ENCODE measurements around the gene COLEC11.
A peak's percentile ranks its signal among the peaks of the same experiment; 100 is the strongest.
"Not testable (repeated sequence)": the region's sequence is repeated elsewhere in the genome, so short reads cannot be mapped to it uniquely, and the experiment has no call there.

COLEC11 gene

DNA sequence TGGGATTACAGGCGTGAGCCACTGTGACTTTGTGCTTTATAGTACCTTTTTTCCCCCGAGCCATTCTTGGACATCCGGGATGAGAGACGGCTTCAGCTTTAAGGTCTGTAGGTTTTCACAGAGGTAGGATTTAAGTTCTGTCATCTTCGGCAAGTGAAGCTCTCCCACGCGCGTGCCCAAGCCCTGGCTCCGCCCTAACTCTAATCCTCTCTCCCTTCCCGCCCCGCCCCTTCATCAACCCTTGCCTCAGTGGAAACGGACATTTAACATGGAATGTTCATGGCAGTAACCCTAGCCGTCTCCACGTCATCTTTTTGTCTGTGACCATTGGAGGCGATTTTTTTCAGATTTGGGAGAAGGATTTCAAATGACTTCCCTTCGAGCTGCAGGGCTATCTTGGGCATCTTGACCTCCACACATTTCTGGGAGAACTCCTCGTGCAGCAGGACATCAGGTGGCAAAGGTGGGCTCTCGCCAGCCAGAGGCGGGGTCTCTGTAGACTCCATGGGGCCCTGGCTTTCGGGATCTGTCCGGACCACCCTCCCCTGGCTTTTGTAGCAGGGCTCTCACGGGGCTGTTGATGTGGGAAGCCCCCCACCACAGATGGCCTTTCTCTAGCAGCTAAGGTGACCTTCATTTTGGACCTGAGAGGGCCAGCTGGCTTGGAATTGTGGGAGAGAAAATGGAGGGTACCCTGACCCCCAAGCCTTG is 6.8 kb downstream of the COLEC11 start:
- Histone ChIP-seq H3K4me3 (ENCODE audit: low read length) (no peak overlapping the region), H3K9ac (ENCODE audit: low read depth, low read length) (no peak overlapping the region), H3K36me3 (ENCODE audit: insufficient read depth, low read length) (no peaks in the 10 kb centered on the region), H3K9me3 (replicated peaks; ENCODE audit: low read length) (no peaks in the 10 kb centered on the region), H3K27me3 (ENCODE audit: control insufficient read depth, insufficient read depth, low read length) (peaks cover 20% of the 10 kb centered on the region), H3K4me2 (ENCODE audit: low read length) (no peak overlapping the region), H3K4me1 (ENCODE audit: control insufficient read depth, insufficient read depth, low read length) (no peaks in the 10 kb centered on the region)

DNA sequence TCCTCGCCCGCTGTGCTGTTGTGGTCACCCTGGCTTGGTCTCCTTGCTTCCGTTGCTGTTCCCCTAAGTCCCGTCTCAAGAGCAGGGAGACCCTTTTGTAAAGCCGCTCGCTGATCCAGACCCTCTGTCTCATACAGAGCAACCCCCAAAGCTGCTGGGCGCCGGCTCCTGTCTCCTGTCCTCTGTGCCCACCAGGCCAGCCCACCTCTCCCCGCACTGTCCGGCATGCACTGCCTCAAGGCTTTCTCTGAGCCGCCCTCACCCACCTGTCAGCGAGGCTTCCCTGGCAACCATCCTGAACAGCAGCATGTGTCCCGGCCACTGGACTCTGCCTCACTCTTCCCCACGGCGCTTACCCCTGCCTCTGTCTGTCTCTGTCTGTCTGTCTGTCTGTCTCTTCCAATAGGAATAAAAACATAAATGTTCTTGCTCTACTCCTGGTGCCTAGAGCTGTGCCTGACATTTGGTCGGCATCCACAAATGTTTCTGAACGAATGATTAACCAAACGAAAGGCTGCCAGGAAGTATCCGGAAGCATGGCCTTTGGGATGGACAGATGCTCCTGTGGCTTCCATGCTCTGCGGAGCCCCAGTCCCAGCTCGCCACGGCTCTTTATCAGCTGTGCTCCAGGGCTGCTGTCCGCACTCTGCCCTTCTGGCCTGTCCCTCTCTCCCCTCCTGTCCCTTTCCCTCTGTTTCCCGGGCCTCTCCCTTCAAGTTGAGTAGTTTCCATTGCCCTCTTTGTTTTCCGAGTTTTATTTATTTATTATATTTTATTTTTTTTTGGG is 7.8 kb downstream of the COLEC11 start:
- no peak overlapping the region for H3K4me3 ChIP-seq (ENCODE audit: low read length)
- H3K4me1 ChIP-seq (ENCODE audit: control insufficient read depth, insufficient read depth, low read length): no peaks in the 10 kb centered on the region
- no peak overlapping the region for H3K4me2 ChIP-seq (ENCODE audit: low read length)
- H3K36me3 ChIP-seq (ENCODE audit: insufficient read depth, low read length): no peaks in the 10 kb centered on the region
- H3K27me3 ChIP-seq (ENCODE audit: control insufficient read depth, insufficient read depth, low read length): peaks cover 20% of the 10 kb centered on the region
- H3K9ac ChIP-seq (ENCODE audit: low read depth, low read length): no peak overlapping the region
- no peaks in the 10 kb centered on the region for H3K9me3 ChIP-seq (replicated peaks; ENCODE audit: low read length)

GRCh38 chr2:3603536-3604206 is 8.8 kb downstream of the COLEC11 start:
- peaks cover 20% of the 10 kb centered on the region for H3K27me3 ChIP-seq (ENCODE audit: control insufficient read depth, insufficient read depth, low read length)
- no peak overlapping the region for H3K4me3 ChIP-seq (ENCODE audit: low read length)
- H3K4me1 ChIP-seq (ENCODE audit: control insufficient read depth, insufficient read depth, low read length): no peaks in the 10 kb centered on the region
- no peaks in the 10 kb centered on the region for H3K36me3 ChIP-seq (ENCODE audit: insufficient read depth, low read length)
- H3K4me2 ChIP-seq (ENCODE audit: low read length): no peak overlapping the region
- no peak overlapping the region for H3K9ac ChIP-seq (ENCODE audit: low read depth, low read length)
- no peaks in the 10 kb centered on the region for H3K9me3 ChIP-seq (replicated peaks; ENCODE audit: low read length)

GRCh38 chr2:3604207-3604877 is 9.4 kb downstream of the COLEC11 start:
- peaks cover 23% of the 10 kb centered on the region for H3K27me3 ChIP-seq (ENCODE audit: control insufficient read depth, insufficient read depth, low read length)
- H3K4me2 ChIP-seq (ENCODE audit: low read length): no peak overlapping the region
- no peak overlapping the region for H3K9ac ChIP-seq (ENCODE audit: low read depth, low read length)
- H3K9me3 ChIP-seq (replicated peaks; ENCODE audit: low read length): no peaks in the 10 kb centered on the region
- no peaks in the 10 kb centered on the region for H3K36me3 ChIP-seq (ENCODE audit: insufficient read depth, low read length)
- H3K4me1 ChIP-seq (ENCODE audit: control insufficient read depth, insufficient read depth, low read length): no peaks in the 10 kb centered on the region
- no peak overlapping the region for H3K4me3 ChIP-seq (ENCODE audit: low read length)

DNA sequence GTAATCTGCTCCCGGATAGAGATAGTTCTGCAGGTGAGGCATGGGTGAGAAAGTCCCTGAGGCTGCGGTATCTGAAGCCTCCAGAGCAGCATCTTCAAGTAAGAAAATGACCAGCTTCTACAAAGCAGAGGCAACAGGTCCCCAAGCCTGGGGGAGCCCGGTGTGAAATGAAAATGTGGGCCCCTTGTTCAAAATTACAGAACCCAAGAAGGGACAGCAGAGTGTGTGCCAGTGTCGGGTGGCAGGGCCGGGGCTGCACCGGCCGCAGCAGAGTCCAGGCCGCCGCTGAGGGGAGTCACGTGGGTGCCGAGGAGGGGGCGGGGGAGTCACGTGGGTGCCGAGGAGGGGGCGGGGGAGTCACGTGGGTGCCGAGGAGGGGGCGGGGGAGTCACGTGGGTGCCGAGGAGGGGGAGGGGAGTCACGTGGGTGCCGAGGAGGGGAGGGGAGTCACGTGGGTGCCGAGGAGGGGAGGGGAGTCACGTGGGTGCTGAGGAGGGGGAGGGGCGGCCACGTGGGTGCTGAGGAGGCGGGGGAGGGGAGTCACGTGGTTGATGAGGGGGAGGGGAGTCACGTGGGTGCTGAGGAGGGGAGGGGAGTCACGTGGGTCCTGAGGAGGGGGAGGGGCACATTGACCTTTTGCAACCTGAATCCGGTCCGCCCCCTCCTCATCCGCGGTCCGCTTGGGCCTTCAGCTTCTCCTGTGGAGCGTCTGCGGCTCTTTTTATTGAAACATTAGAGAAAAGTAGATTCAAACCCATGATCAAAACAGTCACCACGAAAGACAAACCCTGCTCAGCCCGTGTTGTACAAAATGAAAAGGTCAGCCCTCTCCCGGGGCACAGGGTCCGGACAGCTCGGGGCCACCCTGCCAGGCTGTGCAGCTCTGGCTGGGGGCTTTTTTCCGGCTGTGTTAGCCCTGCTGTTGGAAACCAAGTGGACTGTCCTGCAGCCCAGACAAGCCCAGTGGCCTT is 10.4 kb downstream of the COLEC11 start:
- H3K36me3 ChIP-seq (ENCODE audit: insufficient read depth, low read length): no peaks in the 10 kb centered on the region
- no peak overlapping the region for H3K4me3 ChIP-seq (ENCODE audit: low read length)
- no peaks in the 10 kb centered on the region for H3K9me3 ChIP-seq (replicated peaks; ENCODE audit: low read length)
- H3K27me3 ChIP-seq (ENCODE audit: control insufficient read depth, insufficient read depth, low read length): peaks cover 23% of the 10 kb centered on the region
- peak overlapping the region; percentile 49 for H3K4me2 ChIP-seq (ENCODE audit: low read length)
- H3K9ac ChIP-seq (ENCODE audit: low read depth, low read length): no peak overlapping the region
- no peaks in the 10 kb centered on the region for H3K4me1 ChIP-seq (ENCODE audit: control insufficient read depth, insufficient read depth, low read length)

- Histone ChIP-seq H3K4me2 (ENCODE audit: low read length) (peak overlapping the region; percentile 32), H3K4me1 (ENCODE audit: control insufficient read depth, insufficient read depth, low read length) (no peaks in the 10 kb centered on the region), H3K9ac (ENCODE audit: low read depth, low read length) (no peak overlapping the region), H3K4me3 (ENCODE audit: low read length) (no peak overlapping the region), H3K36me3 (ENCODE audit: insufficient read depth, low read length) (no peaks in the 10 kb centered on the region), H3K9me3 (replicated peaks; ENCODE audit: low read length) (no peaks in the 10 kb centered on the region), H3K27me3 (ENCODE audit: control insufficient read depth, insufficient read depth, low read length) (peaks cover 23% of the 10 kb centered on the region)
These were observed 11.1 kb downstream of the COLEC11 start for GRCh38 chr2:3606028-3606369.

GRCh38 chr2:3606370-3607201 is 11.7 kb downstream of the COLEC11 start:
- Histone ChIP-seq H3K27me3 (ENCODE audit: control insufficient read depth, insufficient read depth, low read length) (peaks cover 26% of the 10 kb centered on the region), H3K4me1 (ENCODE audit: control insufficient read depth, insufficient read depth, low read length) (no peaks in the 10 kb centered on the region), H3K36me3 (ENCODE audit: insufficient read depth, low read length) (no peaks in the 10 kb centered on the region), H3K4me3 (ENCODE audit: low read length) (no peak overlapping the region), H3K9ac (ENCODE audit: low read depth, low read length) (no peak overlapping the region), H3K9me3 (replicated peaks; ENCODE audit: low read length) (no peaks in the 10 kb centered on the region), H3K4me2 (ENCODE audit: low read length) (no peak overlapping the region)

DNA sequence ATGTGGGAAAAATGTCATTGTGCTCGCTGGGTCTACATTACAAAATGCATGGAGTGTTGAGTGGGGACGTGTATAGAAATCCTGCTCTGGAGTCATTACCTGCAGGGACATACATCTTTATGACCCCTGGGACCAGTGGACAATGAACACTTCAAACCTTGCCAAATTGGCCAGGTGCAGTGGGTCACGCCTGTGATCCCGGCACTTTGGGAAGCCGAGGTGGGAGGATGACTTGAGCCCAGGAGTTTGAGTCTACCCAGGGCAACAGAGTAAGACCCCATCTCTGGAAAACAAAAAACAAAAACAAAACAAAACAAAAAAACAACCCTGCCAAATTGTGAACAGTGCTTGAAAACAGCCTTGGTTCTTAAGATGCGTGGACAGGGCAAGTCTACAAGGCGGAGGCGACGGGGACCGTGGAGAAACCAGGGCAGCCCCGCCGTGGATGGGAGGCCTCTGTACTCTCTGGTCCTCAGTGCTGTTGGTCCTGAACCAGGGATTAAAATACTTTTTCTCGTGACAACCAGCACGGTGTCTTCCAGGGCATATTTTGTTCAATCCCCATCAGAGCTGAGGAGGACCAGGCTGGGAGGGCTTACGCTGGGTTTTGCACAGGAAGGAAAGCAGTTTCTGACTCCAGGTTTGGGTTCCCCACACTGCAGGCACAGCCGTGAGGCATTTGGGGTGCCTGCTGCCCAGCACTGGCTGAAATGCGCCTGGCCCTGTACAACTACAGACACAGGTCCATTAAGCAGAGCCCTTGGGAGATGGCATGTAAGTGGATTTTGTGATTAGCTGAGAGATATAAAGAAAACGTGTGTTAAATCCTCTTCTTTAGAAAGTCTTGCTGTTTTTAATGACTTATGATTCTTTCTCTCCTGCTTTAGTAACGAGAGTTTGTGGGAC is 13.7 kb downstream of the COLEC11 start:
- Histone ChIP-seq H3K4me3 (ENCODE audit: low read length) (no peak overlapping the region), H3K4me1 (ENCODE audit: control insufficient read depth, insufficient read depth, low read length) (no peaks in the 10 kb centered on the region), H3K4me2 (ENCODE audit: low read length) (no peak overlapping the region), H3K27me3 (ENCODE audit: control insufficient read depth, insufficient read depth, low read length) (peaks cover 19% of the 10 kb centered on the region), H3K36me3 (ENCODE audit: insufficient read depth, low read length) (no peaks in the 10 kb centered on the region), H3K9me3 (replicated peaks; ENCODE audit: low read length) (no peaks in the 10 kb centered on the region), H3K9ac (ENCODE audit: low read depth, low read length) (no peak overlapping the region)

GRCh38 chr2:3609279-3609673 is 14.4 kb downstream of the COLEC11 start:
- H3K4me3 ChIP-seq (ENCODE audit: low read length); H3K4me2 ChIP-seq (ENCODE audit: low read length); H3K36me3 ChIP-seq (ENCODE audit: insufficient read depth, low read length); H3K4me1 ChIP-seq (ENCODE audit: control insufficient read depth, insufficient read depth, low read length); H3K9me3 ChIP-seq (replicated peaks; ENCODE audit: low read length); H3K9ac ChIP-seq (ENCODE audit: low read depth, low read length): not testable (repeated sequence)
- H3K27me3 ChIP-seq (ENCODE audit: control insufficient read depth, insufficient read depth, low read length): peaks cover 16% of the 10 kb centered on the region
